Mesenchymal stem cell (in vitro differentiated cells and primary cell): Measurements from ENCODE around the gene ARPIN.

Source experiments
- DNase-seq: peaks from one replicate; pipeline ENCODE4 v3.0.0-alpha.2; 2013
- H2AFZ ChIP-seq: one replicate; pipeline ENCODE4 v1.6.1; 2013; ENCODE audit warnings: low read depth, mild to moderate bottlenecking, control low read depth, inconsistent platforms, low read length, moderate library complexity
- H2AK5ac ChIP-seq: 2 replicates; pipeline ENCODE4 v1.6.1; 2013; ENCODE audit warnings: low read length, moderate library complexity, mild to moderate bottlenecking, inconsistent platforms; ENCODE audit not compliant: severe bottlenecking
- H2BK120ac ChIP-seq: one replicate; pipeline ENCODE4 v1.6.1; 2013; ENCODE audit warnings: low read depth, mild to moderate bottlenecking, inconsistent platforms, low read length, moderate library complexity
- H2BK12ac ChIP-seq, 2 experiments: one replicate each; pipeline ENCODE4 v1.6.1; 2013; ENCODE audit warnings: inconsistent platforms in 2 of 2, low read length in 2 of 2, mild to moderate bottlenecking in 2 of 2, moderate library complexity in 2 of 2, control low read depth in 1 of 2
- H2BK15ac ChIP-seq: one replicate; pipeline ENCODE4 v1.6.1; 2013; ENCODE audit warnings: mild to moderate bottlenecking, low read depth, inconsistent platforms; ENCODE audit not compliant: poor library complexity, severe bottlenecking
- H2BK5ac ChIP-seq: 2 replicates; pipeline ENCODE4 v1.6.1; 2013; ENCODE audit warnings: low read depth, mild to moderate bottlenecking, low read length, control low read depth, inconsistent platforms; ENCODE audit not compliant: poor library complexity, severe bottlenecking
- H3K14ac ChIP-seq, 2 experiments: one replicate each; pipeline ENCODE4 v1.6.1; 2013; ENCODE audit warnings: inconsistent platforms in 2 of 2, low read length in 2 of 2, control low read depth in 1 of 2, mild to moderate bottlenecking in 1 of 2, moderate library complexity in 1 of 2
- H3K18ac ChIP-seq, 2 experiments: one replicate each; pipeline ENCODE4 v1.6.1; 2013; ENCODE audit warnings: inconsistent platforms in 2 of 2, low read length in 2 of 2, control low read depth in 1 of 2, low read depth in 1 of 2, mild to moderate bottlenecking in 1 of 2
- H3K23ac ChIP-seq, 2 experiments: one replicate each; pipeline ENCODE4 v1.6.1; 2013; ENCODE audit warnings: inconsistent platforms in 2 of 2, low read length in 2 of 2, mild to moderate bottlenecking in 2 of 2, moderate library complexity in 2 of 2, control low read depth in 1 of 2
- H3K27ac ChIP-seq: 2 replicates; pipeline ENCODE4 v1.5.1; 2013; ENCODE audit warnings: mild to moderate bottlenecking, moderate library complexity, low read length, control low read depth, inconsistent platforms; ENCODE audit not compliant: poor library complexity, severe bottlenecking
- H3K27me3 ChIP-seq, 2 experiments: 2 replicates each; pipeline versions ENCODE4 v1.6.1 to v1.7.0; 2013; ENCODE audit warnings: low read length in 2 of 2, mild to moderate bottlenecking in 2 of 2, moderate library complexity in 2 of 2, control low read depth in 1 of 2, inconsistent platforms in 1 of 2; ENCODE audit not compliant: control insufficient read depth in 1 of 2, insufficient read depth in 1 of 2
- H3K36me3 ChIP-seq, 2 experiments: 2 replicates each; pipeline versions ENCODE4 v1.6.1 to v1.7.0; 2013; ENCODE audit warnings: low read length in 2 of 2, control low read depth in 1 of 2, inconsistent platforms in 1 of 2, low read depth in 1 of 2, mild to moderate bottlenecking in 1 of 2; ENCODE audit not compliant: insufficient read depth in 2 of 2, control insufficient read depth in 1 of 2
- H3K4ac ChIP-seq, 2 experiments: one replicate each; pipeline ENCODE4 v1.6.1; 2013; ENCODE audit warnings: inconsistent platforms in 2 of 2, low read length in 2 of 2, mild to moderate bottlenecking in 2 of 2, moderate library complexity in 2 of 2, control low read depth in 1 of 2, low read depth in 1 of 2
- H3K4me1 ChIP-seq: 2 replicates; pipeline ENCODE4 v1.6.1; 2013; ENCODE audit warnings: low read depth, low read length, control low read depth; ENCODE audit not compliant: control insufficient read depth, insufficient read depth
- H3K4me2 ChIP-seq: 2 replicates; pipeline ENCODE4 v1.6.1; 2013; ENCODE audit warnings: low read length, mild to moderate bottlenecking, inconsistent platforms; ENCODE audit not compliant: poor library complexity, severe bottlenecking
- H3K4me3 ChIP-seq, 2 experiments: 2 replicates each; pipeline versions ENCODE4 v1.5.1 to v1.7.0; 2013; ENCODE audit warnings: low read length in 2 of 2, mild to moderate bottlenecking in 2 of 2, control low read depth in 1 of 2, low read depth in 1 of 2; ENCODE audit not compliant: insufficient read depth in 1 of 2
- H3K79me1 ChIP-seq: replicated peaks from 2 replicates; pipeline ENCODE4 v1.6.1; 2013; ENCODE audit warnings: mild to moderate bottlenecking, control low read depth, low read length, inconsistent platforms; ENCODE audit not compliant: poor library complexity, severe bottlenecking
- H3K9ac ChIP-seq: 2 replicates; pipeline ENCODE4 v1.7.0; 2013; ENCODE audit warnings: mild to moderate bottlenecking, low read length, moderate library complexity
- H3K9me3 ChIP-seq: 2 replicates; pipeline ENCODE4 v1.7.0; 2013; ENCODE audit warnings: mild to moderate bottlenecking, low read length; ENCODE audit not compliant: control insufficient read depth
- H4K8ac ChIP-seq: one replicate; pipeline ENCODE4 v1.6.1; 2013; ENCODE audit warnings: inconsistent platforms, mild to moderate bottlenecking, low read length, moderate library complexity
- H4K91ac ChIP-seq: one replicate; pipeline ENCODE4 v1.6.1; 2013; ENCODE audit warnings: mild to moderate bottlenecking, low read length, inconsistent platforms
- WGBS: methylation state at CpG from one replicate; pipeline ENCODE4 v1.1.7; 2013; ENCODE audit warnings: mixed read lengths; 5-methylcytosine and 5-hydroxymethylcytosine counted together

The ARPIN gene

DNA sequence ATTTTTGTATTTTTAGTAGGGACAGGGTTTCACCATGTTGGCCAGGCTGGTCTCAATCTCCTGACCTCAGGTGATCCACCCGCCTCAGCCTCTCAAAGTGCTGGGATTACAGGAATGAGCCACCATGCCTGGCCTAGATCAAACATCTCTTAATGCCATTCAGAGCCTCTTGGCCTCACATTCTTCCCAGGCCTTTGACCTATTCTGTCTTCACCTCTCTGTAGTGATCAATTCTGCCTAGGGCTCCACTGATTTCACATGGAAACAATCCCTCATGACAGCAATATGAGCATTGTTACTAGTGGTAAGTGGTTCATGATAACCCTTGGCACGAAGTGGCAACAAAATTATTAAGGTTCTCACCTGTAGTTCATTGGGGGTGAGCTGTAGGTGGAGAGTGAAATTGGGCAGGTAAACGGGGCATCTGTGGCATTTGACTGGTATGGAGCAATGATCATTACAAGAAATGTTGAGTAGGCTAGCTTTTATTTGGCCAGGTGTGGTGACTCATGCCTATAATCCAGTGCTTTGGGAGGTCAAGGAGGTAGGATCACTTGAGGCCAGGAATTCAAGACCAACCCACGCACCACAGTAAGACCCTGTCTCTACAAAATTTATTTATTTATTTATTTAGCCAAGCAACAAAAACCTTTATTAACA lies 4.8 kb upstream of the ARPIN start:
- Histone ChIP-seq H3K9me3 (no peaks in the 10 kb centered on the region), H3K14ac (no peak overlapping the region), H3K4me3 (no peak overlapping the region), H3K79me1 (no peaks in the 10 kb centered on the region), H3K27me3 (no peaks in the 10 kb centered on the region), H3K4ac (no peak overlapping the region), H4K8ac (no peak overlapping the region), H2BK5ac (no peak overlapping the region), H2BK15ac (no peak overlapping the region), H3K4me1 (peaks cover 2% of the 10 kb centered on the region), H3K27ac (no peak overlapping the region), H3K9ac (no peak overlapping the region), H3K23ac (no peak overlapping the region), H3K36me3 (no peaks in the 10 kb centered on the region), H4K91ac (no peak overlapping the region), H2BK120ac (no peak overlapping the region), H2AFZ (no peak overlapping the region), H2AK5ac (no peak overlapping the region), H2BK12ac (no peak overlapping the region), H3K18ac (no peak overlapping the region), H3K4me2 (no peak overlapping the region)
- 94% methylated on average over 3 of the region's 4 CpGs for WGBS
- no peak for DNase-seq

GRCh38 chr15:89916660-89917059 lies 3.9 kb upstream of the ARPIN start:
- Histone ChIP-seq H3K27me3 (no peaks in the 10 kb centered on the region), H3K27ac (no peak overlapping the region), H2BK120ac (no peak overlapping the region), H3K79me1 (peaks cover 3% of the 10 kb centered on the region), H3K9ac (no peak overlapping the region), H3K14ac (no peak overlapping the region), H3K23ac (no peak overlapping the region), H2BK15ac (no peak overlapping the region), H3K4me3 (no peak overlapping the region), H3K4me2 (no peak overlapping the region), H3K4me1 (peaks cover 3% of the 10 kb centered on the region), H2BK5ac (no peak overlapping the region), H3K9me3 (no peaks in the 10 kb centered on the region), H2AFZ (no peak overlapping the region), H4K8ac (no peak overlapping the region), H3K36me3 (no peaks in the 10 kb centered on the region), H4K91ac (no peak overlapping the region), H3K4ac (no peak overlapping the region), H2AK5ac (no peak overlapping the region), H3K18ac (no peak overlapping the region), H2BK12ac (no peak overlapping the region)
- DNase-seq = no peak
- 82% methylated on average over 2 of the region's 3 CpGs for WGBS

GRCh38 chr15:89912145-89912673 lies 543 bp downstream of the ARPIN start:
- Histone ChIP-seq H2BK15ac (no peak overlapping the region), H3K23ac (no peak overlapping the region), H4K91ac (peak overlapping the region; percentile 52), H2AFZ (peak overlapping the region; percentile 87), H2BK5ac (no peak overlapping the region), H3K36me3 (peaks cover 15% of the 10 kb centered on the region in 2 experiments), H3K4ac (peak overlapping the region in 1 of 2 experiments; percentile 65), H3K9ac (peak overlapping the region; percentile 86), H2BK120ac (no peak overlapping the region), H3K27me3 (no peaks in the 10 kb centered on the region), H3K4me2 (peak overlapping the region; percentile 79), H3K4me1 (peaks cover 3% of the 10 kb centered on the region), H3K14ac (peak overlapping the region; percentile 38 to 68), H3K27ac (no peak overlapping the region), H2AK5ac (no peak overlapping the region), H3K79me1 (peaks cover 5% of the 10 kb centered on the region), H2BK12ac (no peak overlapping the region), H3K9me3 (no peaks in the 10 kb centered on the region), H4K8ac (peak overlapping the region; percentile 70), H3K4me3 (peak overlapping the region; percentile 83 to 91), H3K18ac (peak overlapping the region in 1 of 2 experiments; percentile 81)
- WGBS = 4% methylated on average over 35 of the region's 36 CpGs
- peak; percentile 37 for DNase-seq

GRCh38 chr15:89910891-89911626 lies 1.7 kb downstream of the ARPIN start:
- Histone ChIP-seq H3K9ac (peak overlapping the region; percentile 86), H2BK12ac (no peak overlapping the region), H4K91ac (no peak overlapping the region), H3K9me3 (no peaks in the 10 kb centered on the region), H3K27me3 (no peaks in the 10 kb centered on the region), H2AFZ (no peak overlapping the region), H4K8ac (no peak overlapping the region), H3K27ac (no peak overlapping the region), H3K4me1 (peaks cover 3% of the 10 kb centered on the region), H3K4me3 (no peak overlapping the region), H3K18ac (no peak overlapping the region), H2BK5ac (no peak overlapping the region), H3K36me3 (peaks cover 18 to 23% of the 10 kb centered on the region in 2 experiments), H2AK5ac (no peak overlapping the region), H3K4me2 (no peak overlapping the region), H3K14ac (no peak overlapping the region), H2BK120ac (no peak overlapping the region), H3K4ac (no peak overlapping the region), H3K79me1 (peaks cover 5% of the 10 kb centered on the region), H3K23ac (no peak overlapping the region), H2BK15ac (no peak overlapping the region)
- 87% methylated on average over 6 of the region's 6 CpGs for WGBS
- DNase-seq = no peak
